ENCODE results near the gene FAM170A. TPM values are rescaled to one million over a fixed set of nuclear protein-coding genes. Genes with fewer than 3 reads are reported as not detected.

Gene FAM170A
- total and polyA plus RNA-seq, 9 of the 15 experiments (the other 6 are each of a cell fraction or from before 2014, with no cell fraction given): 0.13 TPM; not detected in 8

DNA sequence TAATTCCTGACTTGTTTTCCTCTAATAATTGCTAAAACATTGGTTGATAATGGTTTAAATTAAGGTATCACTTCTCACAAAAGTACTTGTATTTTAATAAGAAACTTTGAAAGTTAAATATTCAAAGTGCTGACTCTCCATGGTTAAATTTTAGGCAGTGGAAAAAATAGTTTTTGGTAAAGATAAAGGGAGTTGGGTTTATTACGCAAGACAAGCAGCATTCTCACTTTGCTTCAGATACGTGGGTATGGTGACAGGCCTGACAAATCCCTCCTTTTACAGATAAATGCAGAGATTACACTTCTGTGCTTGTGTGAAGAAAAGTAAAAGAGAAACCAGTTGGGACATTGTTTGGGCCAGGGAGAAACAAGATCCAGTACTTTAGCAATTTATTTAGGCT is 14.5 kb upstream of the FAM170A start:
- Histone ChIP-seq H3K4me1 (replicated peaks in 1 of 2; ENCODE audit: control insufficient read depth in 2 of 2, insufficient read depth in 2 of 2, low read length in 2 of 2) (no peaks in the 10 kb centered on the region), H3K36me3 (ENCODE audit: control insufficient read depth, insufficient read depth, low read length) (no peaks in the 10 kb centered on the region), H3K9ac (ENCODE audit: insufficient read depth in 1 of 2, low read depth in 2 of 2, low read length in 2 of 2) (no peak overlapping the region), H3K4me2 (ENCODE audit: insufficient read depth, low read length) (no peak overlapping the region), H3K4me3 (no peak overlapping the region), H3K9me3 (replicated peaks; ENCODE audit: control insufficient read depth, insufficient read depth, low read depth, low read length) (no peaks in the 10 kb centered on the region), H3K9me1 (ENCODE audit: control insufficient read depth, insufficient read depth, low read length) (no peaks in the 10 kb centered on the region), H2AFZ (ENCODE audit: low read depth, low read length) (no peak overlapping the region), H3K27me3 (ENCODE audit: control insufficient read depth in 2 of 2, insufficient read depth in 2 of 2, low read length in 2 of 2) (no peaks in the 10 kb centered on the region), H3K79me2 (ENCODE audit: control insufficient read depth, insufficient read depth, low read length) (no peaks in the 10 kb centered on the region), H4K20me1 (replicated peaks; ENCODE audit: control insufficient read depth, insufficient read depth, low read length) (no peaks in the 10 kb centered on the region), H3K27ac (ENCODE audit: extremely low read depth, low read depth, low read length) (no peak overlapping the region)
- no TSS peak for BruUV-seq (replicated peaks)
- in situ Hi-C loops (cut with MboI) (no loop called here), intact Hi-C loops (cut with micrococcal nuclease) (no loop called here)
- FAIRE-seq: no peak
- DNase-seq (ENCODE audit: extremely low read depth in 1 of 4, low spot score in 3 of 4): no peak
- ChIA-PET CTCF (ENCODE audit: low intra/inter-chr PET ratio) (no interaction called here), POLR2A (no interaction called here)
- TF ChIP-seq, protein P1, sequence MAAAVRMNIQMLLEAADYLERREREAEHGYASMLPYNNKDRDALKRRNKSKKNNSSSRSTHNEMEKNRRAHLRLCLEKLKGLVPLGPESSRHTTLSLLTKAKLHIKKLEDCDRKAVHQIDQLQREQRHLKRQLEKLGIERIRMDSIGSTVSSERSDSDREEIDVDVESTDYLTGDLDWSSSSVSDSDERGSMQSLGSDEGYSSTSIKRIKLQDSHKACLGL (CRISPR knock-in tag; IDR thresholded peaks at IDR 0.05; ENCODE audit: borderline replicate concordance, poor library complexity, severe bottlenecking): no peak
- no peak for TF ChIP-seq CEBPG (CRISPR knock-in tag; IDR thresholded peaks at IDR 0.05)
- peak in 1 of 2 experiments; percentile 38; a peak in 1 of 4 replicates for TF ChIP-seq CEBPG (tag; conservative IDR thresholded peaks at IDR 0.05 in 1 of 2, IDR thresholded peaks at IDR 0.05 in 1 of 2)
- 0 out of 2 replicates have a peak, but pooled peaks have one; percentile 18 for TF ChIP-seq CEBPB (tag; IDR thresholded peaks at IDR 0.05)
- no peak for TF ChIP-seq ZNF124 (CRISPR knock-in tag; IDR thresholded peaks at IDR 0.05)
- WGBS (ENCODE audit: insufficient coverage, low coverage, missing lambda C conversion rate): 0% methylated on average over 2 of the region's 2 CpGs
- no peak for ATAC-seq

DNA sequence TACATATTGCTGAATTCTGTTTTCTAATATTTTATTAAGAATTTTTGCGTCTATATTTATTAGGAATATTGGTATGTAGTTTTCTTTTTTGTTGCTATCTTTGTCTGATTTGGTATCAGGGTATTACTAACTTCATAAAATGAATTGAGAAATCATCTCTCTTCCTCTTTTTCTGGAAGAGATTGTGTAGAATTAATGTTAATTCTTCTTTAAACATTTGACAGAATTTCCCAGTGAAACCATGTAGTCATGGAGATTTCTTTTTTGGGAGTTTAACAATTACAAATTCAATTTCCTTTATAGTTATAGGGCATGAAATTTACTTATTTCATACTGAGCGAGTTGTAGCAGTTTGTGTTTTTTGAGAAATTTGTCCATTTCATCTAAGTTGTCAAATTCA is 3.3 kb upstream of the FAM170A start:
- H3K9me1 ChIP-seq (ENCODE audit: control insufficient read depth, insufficient read depth, low read length): no peaks in the 10 kb centered on the region
- no peak overlapping the region for H3K4me2 ChIP-seq (ENCODE audit: insufficient read depth, low read length)
- no peaks in the 10 kb centered on the region; a peak in 1 of 5 replicates for H3K4me1 ChIP-seq (replicated peaks in 1 of 2; ENCODE audit: control insufficient read depth in 2 of 2, insufficient read depth in 2 of 2, low read length in 2 of 2)
- WGBS (ENCODE audit: insufficient coverage, low coverage, missing lambda C conversion rate): 0% methylated on average over 2 of the region's 2 CpGs
- ChIA-PET CTCF (ENCODE audit: low intra/inter-chr PET ratio) (no interaction called here), POLR2A (no interaction called here)
- H3K36me3 ChIP-seq (ENCODE audit: control insufficient read depth, insufficient read depth, low read length): no peaks in the 10 kb centered on the region
- BruUV-seq (replicated peaks): no TSS peak
- H3K9ac ChIP-seq (ENCODE audit: insufficient read depth in 1 of 2, low read depth in 2 of 2, low read length in 2 of 2): no peak overlapping the region
- no peak overlapping the region for H3K4me3 ChIP-seq
- DNase-seq (ENCODE audit: extremely low read depth in 1 of 4, low spot score in 3 of 4) (no peak), ATAC-seq (no peak), FAIRE-seq (no peak)
- H2AFZ ChIP-seq (ENCODE audit: low read depth, low read length): no peak overlapping the region
- H4K20me1 ChIP-seq (replicated peaks; ENCODE audit: control insufficient read depth, insufficient read depth, low read length): no peaks in the 10 kb centered on the region
- H3K27ac ChIP-seq (ENCODE audit: extremely low read depth, low read depth, low read length): no peak overlapping the region
- in situ Hi-C loops (cut with MboI): no loop called here
- peaks cover 2% of the 10 kb centered on the region in 2 experiments; a peak in 2 of 5 replicates for H3K27me3 ChIP-seq (ENCODE audit: control insufficient read depth in 2 of 2, insufficient read depth in 2 of 2, low read length in 2 of 2)
- H3K79me2 ChIP-seq (ENCODE audit: control insufficient read depth, insufficient read depth, low read length): no peaks in the 10 kb centered on the region
- no peaks in the 10 kb centered on the region for H3K9me3 ChIP-seq (replicated peaks; ENCODE audit: control insufficient read depth, insufficient read depth, low read depth, low read length)
- intact Hi-C loops (cut with micrococcal nuclease): no loop called here
- TF ChIP-seq SMAD3 (CRISPR knock-in tag; conservative IDR thresholded peaks at IDR 0.05): no peak
- TF ChIP-seq CSDE1 (IDR thresholded peaks at IDR 0.05): no peak
- TF ChIP-seq, protein P2, sequence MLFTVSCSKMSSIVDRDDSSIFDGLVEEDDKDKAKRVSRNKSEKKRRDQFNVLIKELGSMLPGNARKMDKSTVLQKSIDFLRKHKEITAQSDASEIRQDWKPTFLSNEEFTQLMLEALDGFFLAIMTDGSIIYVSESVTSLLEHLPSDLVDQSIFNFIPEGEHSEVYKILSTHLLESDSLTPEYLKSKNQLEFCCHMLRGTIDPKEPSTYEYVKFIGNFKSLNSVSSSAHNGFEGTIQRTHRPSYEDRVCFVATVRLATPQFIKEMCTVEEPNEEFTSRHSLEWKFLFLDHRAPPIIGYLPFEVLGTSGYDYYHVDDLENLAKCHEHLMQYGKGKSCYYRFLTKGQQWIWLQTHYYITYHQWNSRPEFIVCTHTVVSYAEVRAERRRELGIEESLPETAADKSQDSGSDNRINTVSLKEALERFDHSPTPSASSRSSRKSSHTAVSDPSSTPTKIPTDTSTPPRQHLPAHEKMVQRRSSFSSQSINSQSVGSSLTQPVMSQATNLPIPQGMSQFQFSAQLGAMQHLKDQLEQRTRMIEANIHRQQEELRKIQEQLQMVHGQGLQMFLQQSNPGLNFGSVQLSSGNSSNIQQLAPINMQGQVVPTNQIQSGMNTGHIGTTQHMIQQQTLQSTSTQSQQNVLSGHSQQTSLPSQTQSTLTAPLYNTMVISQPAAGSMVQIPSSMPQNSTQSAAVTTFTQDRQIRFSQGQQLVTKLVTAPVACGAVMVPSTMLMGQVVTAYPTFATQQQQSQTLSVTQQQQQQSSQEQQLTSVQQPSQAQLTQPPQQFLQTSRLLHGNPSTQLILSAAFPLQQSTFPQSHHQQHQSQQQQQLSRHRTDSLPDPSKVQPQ (CRISPR knock-in tag; IDR thresholded peaks at IDR 0.05; ENCODE audit: borderline replicate concordance): no peak
- TF ChIP-seq MTA2 (IDR thresholded peaks at IDR 0.05; ENCODE audit: low read depth): no peak
- TF ChIP-seq BCL6 (CRISPR knock-in tag; IDR thresholded peaks at IDR 0.05): no peak
- TF ChIP-seq SMARCA5 (IDR thresholded peaks at IDR 0.05): no peak
- TF ChIP-seq CREBBP (IDR thresholded peaks at IDR 0.05; ENCODE audit: low read depth, low read length): no peak
- TF ChIP-seq NR4A1 (CRISPR knock-in tag; IDR thresholded peaks at IDR 0.05): no peak
- no peak for TF ChIP-seq NR4A1 (tag; IDR thresholded peaks at IDR 0.05)
- no peak for TF ChIP-seq EZH2 (IDR thresholded peaks at IDR 0.05; ENCODE audit: borderline replicate concordance, low read depth, low read length)

Measured in K562 (cell line).